ENCODE results near the gene TMEM144.

Gene TMEM144

DNA sequence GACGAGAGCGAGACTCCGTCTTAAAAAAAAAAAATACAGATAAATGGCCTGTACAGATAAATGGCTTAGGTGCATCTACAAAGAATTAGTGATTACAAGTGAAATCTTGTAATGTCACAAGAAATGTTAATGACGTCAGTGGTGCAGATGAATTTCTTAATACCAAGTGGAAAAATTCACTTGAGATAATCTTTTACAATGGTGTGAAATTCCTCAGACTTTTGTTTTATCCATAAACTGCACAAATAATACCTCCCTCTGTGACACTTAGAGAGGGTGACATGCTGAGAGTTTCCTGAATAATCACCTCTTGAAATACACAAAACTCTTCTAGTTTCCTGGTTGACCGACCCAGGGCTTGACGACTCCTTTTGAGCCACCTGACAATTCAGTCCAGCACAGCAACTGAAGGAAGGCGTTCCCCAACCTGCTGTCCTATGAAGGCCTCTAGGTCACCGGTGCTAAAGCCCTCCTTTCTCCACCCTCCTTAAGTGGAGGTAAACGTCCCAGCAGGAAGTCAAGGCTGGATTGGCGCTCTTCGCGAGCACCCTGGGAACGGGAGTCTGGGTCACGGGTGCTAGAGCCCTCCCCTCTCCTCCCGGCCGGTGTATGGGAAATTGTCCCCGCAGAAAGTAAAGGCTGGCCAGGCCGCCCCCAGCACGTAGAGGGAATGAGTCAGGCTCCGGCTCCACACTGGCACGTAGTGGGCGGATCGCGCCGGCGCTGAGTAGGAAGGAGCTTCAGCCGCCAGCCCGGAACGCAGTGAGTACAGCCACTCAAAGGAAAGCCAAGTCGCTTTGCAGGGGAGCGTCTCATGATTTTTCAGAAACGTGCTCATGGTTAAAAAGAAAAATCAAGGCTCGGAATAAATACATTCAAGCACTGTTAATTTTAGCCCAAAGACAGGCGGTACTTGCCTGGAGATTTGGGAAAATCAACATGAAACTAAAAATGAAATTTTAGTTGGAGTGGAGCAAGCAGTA, at the start of gene TMEM144:
Gene TMEM144, plus strand, starts transcription at position 662 of the 983 bp plus-strand sequence. CDS start 2,182 bp downstream, outside the sequence.
- DNase-seq: peak; percentile 50

DNA sequence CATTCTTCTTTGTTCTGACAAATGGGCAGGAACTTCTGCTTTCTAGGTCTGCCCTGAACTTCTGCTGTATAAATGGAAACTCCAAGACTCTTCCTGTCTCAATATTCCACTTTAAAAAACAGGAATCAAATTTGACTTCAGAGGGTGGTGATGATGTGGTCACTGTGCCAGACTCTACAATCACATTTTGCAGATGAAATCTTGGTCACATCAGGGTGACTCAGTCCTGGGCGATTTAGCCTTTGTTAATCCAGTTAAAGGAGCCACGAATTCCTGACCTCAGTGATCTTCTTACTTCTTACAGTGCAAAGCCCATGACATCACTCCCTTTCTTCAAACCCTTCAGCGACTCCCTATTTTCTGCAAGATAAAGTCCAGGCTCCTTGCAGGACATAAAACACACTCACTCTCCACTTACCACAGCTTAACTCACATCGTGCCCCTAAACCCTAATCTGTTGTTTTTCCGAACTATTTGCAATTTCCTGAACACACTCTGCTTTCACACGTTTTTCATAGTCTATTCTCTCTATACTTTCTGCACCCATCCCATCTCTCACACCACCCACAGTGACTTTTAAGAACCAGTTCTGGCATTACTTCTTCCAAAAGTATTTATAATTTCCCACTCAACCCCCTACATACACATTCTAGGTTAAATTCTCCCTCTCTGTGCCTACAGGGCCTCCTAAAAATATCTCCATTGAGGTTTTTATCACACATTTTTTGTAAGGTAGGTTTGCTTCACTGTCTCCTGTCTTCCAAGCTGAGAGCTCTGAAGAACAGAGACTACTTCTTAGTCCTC, 48.5 kb upstream of the TMEM144 start:
- DNase-seq: no peak

DNA sequence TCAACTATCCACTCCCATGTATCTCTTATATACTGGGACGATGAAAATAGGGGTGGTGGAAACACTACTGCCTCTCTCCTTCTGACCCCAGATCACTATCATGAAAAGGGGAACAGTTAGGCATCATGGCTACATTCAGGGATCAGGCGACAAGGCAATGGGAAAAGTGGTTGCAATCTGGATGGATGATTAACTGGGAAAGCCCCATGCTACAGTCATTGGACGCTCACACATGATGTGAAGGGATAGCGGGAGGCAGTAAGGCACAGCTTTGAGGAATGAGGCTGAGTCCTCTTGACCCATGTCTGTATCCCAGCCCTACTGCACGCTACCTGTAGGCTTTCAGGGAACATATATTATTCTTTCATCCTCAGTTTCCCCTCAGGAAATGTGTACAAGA, 47.7 kb upstream of the TMEM144 start:
- DNase-seq: no peak

DNA sequence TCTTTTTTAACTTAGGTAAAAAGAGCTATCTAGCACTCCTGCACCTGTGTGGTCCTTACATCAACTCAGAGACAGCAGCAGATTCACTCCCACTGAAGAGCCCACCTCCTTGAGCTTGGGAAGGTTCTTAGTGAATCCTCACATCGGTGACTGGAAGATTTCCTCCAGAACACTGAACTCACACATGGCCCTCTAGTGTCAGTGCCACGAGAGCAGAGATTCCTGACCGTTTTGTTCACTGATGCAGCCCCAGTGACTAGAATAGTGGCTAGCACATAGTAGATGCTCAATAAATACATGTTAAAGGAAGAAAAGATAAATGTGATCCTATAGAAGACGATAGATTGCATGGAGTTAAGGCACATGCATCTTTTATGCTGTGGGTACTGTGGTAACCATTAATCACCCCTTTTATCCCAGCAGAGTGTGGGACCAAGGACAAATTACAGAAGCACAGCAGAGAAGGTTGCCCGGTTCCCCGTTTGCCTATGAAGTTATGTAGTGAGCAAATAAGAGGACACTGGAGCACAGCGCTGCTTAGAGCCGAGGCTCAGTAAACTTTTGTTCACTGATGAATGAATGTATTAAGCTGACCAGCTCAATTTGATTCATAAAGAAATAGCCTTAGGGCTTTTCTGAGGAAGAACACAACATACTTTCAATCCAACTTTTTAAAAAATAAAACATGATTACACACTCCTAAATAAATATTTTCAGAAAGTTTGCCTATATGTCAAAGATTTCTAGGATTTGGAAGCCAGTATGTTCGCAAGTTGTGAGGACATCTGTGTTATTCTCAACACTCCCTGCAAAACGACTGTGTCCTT, 46.1 kb upstream of the TMEM144 start:
- no peak for DNase-seq

- no peak for DNase-seq
Measured at GRCh38 chr4:158164768-158165213, 45.5 kb upstream of the TMEM144 start.

DNA sequence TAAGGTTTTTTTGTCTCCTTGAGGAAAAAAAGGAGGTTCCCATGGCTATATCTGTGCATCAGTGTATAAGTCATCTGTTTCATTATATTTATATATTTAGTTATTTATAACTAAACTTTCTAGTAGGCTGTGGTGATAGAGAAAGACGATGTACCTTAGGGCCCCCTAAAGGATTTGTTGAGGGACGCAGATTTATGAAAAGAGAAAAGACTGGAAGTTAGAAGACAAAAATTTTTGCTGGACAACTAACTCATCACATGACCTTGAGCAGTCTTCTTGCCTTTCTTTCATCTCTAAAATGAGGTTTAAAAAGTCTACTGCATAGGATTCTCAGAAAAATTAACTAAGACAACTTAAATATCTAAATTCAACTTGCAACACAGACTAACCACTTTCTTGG, 43.6 kb upstream of the TMEM144 start:
- no peak for DNase-seq

GRCh38 chr4:158168606-158169005, 41.7 kb upstream of the TMEM144 start:
- DNase-seq: no peak

DNA sequence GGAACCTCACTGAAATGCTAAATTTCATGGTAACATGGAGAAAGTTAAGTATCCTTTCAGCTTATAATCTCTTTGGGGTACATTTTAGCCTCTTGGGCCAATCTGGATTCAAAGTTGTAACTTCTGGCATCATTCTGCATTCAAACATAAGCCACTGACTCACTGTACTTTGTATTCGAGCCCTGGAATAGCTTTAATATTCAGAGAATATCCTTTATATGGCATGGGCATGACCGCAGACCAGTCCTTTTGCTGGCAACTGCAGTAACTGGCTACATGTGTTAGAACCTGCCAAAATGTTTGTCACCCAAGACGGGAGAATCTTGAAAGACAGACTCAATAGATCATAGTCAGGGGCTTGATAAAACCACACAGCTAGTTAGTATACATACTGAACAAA, 40.8 kb upstream of the TMEM144 start:
- DNase-seq: no peak

DNA sequence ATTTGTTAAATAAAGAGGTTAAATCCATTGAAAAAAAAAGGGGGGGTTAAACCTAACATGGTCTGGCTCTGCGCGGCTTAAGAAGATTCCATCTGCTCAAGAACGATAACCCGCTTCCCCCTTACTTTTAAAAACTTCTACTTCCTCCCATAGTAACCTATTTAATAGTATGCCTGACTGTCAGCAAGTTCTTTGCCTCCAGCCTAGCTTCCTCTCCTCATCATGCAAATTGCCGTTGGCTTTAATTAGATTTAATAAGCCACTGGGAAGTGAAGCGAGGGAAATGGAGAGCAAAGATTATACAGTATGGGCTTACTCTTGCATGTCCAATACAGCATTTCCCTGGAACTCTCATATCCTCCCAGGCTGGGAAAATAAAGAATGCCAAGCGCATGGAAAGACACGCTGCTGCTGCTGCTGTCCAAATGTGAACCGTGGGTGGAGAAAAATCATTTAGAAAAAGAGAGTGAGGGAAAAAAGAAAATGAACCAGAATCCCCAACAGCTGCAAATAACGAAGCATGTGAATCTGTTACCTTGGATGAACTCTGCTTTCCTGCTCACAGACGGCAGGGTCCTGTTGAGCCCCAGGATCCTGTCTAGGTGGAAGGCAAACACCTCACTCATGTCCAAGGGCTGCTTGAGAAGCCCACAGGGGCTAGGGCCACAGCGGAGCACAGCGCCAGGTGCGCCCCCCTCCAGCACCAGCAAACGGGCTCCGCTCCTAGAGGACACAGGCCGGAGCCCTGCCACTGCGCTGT, 40.2 kb upstream of the TMEM144 start:
- DNase-seq: no peak

DNA sequence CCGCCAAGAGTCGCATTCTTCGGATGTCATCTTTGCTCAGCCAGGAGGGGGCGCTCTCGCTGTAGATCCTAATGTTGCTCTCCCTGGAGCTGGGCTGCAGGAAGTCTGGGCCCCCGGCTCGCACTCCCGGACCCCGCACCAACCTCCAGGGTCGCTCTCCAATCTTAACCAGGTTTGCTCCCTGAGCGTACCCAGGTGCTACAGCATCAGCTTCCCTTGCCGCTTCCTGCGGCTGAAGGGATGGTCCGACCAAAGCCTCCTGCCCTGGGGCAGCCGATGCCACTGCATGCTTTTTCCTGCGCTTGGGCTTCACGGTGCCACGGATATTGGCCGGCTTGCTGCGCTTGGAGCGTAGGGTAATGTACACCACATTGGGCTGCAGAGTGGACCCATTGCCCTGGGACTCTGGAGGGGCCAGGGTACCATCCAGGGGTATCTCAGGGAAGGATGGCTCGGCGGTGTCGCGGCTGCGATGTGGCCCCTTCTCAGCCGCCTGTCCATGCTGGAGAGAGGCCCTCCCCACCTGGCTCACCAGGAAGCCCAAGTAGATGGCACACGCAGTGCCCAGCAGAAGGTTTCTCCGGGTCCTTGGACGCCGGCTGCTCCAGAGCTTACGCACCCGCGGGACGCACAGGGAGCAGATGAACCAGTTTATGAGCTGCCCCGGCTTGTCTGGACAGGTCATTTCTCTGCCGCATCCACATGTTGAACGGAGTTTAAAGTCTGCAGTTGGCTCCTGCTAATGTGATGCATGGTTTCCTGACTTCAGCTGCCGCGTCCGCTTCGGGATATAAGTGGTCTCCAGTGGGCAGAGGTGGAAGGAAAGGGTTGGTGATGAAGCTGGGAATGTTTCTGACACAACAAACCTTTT, 39.4 kb upstream of the TMEM144 start:
- peak; percentile 2 for DNase-seq

DNA sequence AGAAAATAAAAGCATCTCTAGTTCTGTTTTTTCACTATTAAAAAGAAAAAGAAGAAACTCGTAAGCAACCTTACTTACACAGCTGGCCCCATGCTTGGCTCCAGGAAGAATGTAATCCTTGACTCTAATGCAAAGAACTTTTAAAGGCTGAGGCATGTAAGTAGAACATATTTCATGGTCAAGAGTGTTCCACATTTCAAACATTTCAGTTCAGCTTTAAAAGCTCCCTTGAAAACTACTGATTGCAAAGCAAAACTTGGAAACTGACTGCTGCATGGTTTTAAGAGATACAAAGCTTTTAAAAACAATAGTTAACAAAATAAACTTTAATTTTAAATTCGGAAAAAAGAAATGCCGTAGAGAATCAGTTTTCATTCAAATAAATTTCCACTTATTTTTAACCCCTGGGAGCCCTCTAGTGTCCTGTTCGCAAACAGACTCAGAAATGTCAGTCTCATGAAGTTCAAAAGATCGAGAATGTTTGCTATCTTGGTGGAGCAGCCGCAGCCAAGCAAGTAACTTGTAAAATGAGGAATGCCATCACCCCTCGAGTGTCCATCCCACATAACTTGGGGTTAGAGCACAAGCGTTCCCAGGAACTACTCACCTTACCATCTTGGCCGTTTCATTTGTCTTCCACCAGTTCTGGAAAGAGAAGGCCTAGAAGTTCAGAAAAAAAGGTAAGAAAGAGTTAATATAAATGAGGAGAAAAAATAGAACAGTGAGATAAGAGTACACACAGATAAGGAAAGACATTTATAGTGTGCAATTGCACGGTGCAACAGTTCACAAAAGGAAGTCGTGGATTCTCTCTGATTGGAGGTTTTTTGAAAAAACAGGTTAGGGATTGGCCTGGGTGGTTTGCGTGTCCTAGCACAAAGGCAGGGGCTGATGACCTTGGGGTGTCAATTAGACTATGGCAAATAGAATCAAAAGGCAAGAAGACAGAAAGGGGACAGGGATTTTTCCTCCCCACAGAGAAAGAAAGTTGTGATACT, 37.7 kb upstream of the TMEM144 start, which contains the start of gene GASK1B:
Gene GASK1B, minus strand, starts transcription at position 765 of the 998 bp plus-strand sequence. CDS start 1,650 bp downstream, outside the sequence.
- no peak for DNase-seq

- DNase-seq: no peak
Measured at GRCh38 chr4:158176108-158176507, 34.2 kb upstream of the TMEM144 start.

- DNase-seq: no peak
Measured at GRCh38 chr4:158176776-158177175, 33.5 kb upstream of the TMEM144 start.

GRCh38 chr4:158179465-158179864, 30.8 kb upstream of the TMEM144 start:
- DNase-seq: no peak

- no peak for DNase-seq
Measured at GRCh38 chr4:158181906-158182305, 28.4 kb upstream of the TMEM144 start.

DNA sequence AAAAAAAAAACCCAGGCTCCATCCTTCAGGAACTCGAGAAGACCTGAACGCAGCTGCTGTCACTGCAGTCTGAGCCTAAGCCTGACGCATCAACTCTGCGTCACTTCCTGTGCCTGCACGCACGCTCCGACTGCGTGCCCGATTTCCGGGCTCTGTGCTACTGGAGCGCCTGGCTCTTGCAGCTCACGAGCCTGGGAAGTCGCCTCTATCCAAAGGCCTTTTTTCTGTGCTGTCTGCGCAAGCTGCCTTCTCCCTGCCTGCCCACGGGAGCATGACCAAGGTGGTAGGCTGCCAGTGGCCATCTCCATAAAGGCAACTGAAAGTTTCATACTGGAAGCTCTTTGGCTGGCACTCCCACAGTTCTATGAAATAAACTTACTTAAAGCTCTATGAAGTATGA, 27.6 kb upstream of the TMEM144 start:
- no peak for DNase-seq

DNA sequence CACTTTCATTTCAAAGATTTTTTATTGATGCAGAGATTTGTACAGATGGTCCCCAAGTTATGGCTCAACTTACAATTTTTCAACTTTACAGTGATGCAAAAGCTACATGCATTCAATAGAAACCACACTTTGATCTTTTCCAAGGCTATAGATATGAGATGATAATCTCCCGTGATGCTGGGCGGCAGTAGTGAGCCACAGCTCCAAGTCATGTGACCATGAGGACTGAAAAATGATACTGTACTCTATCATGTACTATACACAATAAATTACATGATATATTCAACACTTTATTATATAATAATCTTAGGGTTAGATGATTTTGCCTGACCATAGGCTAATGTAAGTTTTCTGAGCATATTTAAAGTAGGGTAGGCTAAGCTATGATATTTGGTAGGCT, 23.5 kb upstream of the TMEM144 start:
- no peak for DNase-seq

- DNase-seq: no peak
Measured at GRCh38 chr4:158189422-158189821, 20.9 kb upstream of the TMEM144 start.

DNA sequence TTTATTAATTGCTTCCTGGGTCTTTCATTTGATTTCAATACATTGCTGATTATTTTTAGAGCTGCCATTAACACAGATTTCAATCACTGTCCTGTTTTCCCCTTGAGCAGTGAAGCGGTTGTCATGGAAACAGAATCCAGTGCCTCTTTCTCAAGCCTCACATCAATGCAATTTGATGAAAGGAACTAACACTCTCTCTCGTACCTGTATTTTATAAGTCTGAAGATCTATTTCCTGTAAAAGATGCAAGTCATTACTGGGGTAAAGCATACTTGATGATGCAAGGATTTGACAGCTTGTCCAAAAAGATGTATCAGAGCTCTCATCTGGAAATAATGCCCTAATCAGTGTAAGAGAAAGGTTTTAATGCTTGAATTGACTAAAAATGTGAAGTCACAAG, 19.6 kb upstream of the TMEM144 start:
- DNase-seq: no peak

All from stimulated activated CD4-positive, alpha-beta T cell treated with anti-CD3 and anti-CD28 coated beads, Interleukin-4, amount 100 ng/mL, for 1 hour (primary cell).